H4 (cell line): ENCODE results near the gene LDLRAP1. TPM values are rescaled to one million over a fixed set of nuclear protein-coding genes. Genes with fewer than 3 reads are reported as not detected.

Source experiments
- DNase-seq: peaks from one replicate; pipeline ENCODE4 v3.0.0-alpha.2; 2015; ENCODE audit warnings: low spot score
- total RNA-seq: library from RNA; depleted of rRNA; stranded (reverse); fragments of >200 nt; shearing (Covaris generic); gene quantifications from 2 replicates; pipeline ENCODE4 v1.2.3, GENCODE V29; 2014; rRNA removed

LDLRAP1 gene
- total RNA-seq, 1 experiment from 2014 or later, result 9.5 TPM

GRCh38 chr1:25608488-25609178, 65.2 kb downstream of the LDLRAP1 start:
- DNase-seq, result peak; percentile 71

- peak; percentile 1 for DNase-seq
Measured at GRCh38 chr1:25609921-25610320, 66.5 kb downstream of the LDLRAP1 start.

- no peak for DNase-seq
Measured at GRCh38 chr1:25610822-25611630, 67.6 kb downstream of the LDLRAP1 start.

GRCh38 chr1:25611843-25612242, 68.4 kb downstream of the LDLRAP1 start:
- DNase-seq, result no peak

GRCh38 chr1:25612421-25612820, 69.0 kb downstream of the LDLRAP1 start:
- no peak for DNase-seq

GRCh38 chr1:25613091-25613490, 69.7 kb downstream of the LDLRAP1 start:
- no peak for DNase-seq

- DNase-seq, result no peak
Measured at GRCh38 chr1:25614501-25615171, 71.2 kb downstream of the LDLRAP1 start.

GRCh38 chr1:25615172-25615541, 71.8 kb downstream of the LDLRAP1 start:
- DNase-seq, result no peak

- DNase-seq, result no peak
Measured at GRCh38 chr1:25615563-25616094, 72.2 kb downstream of the LDLRAP1 start.

- peak; percentile 87 for DNase-seq
Measured at GRCh38 chr1:25616095-25616986, 72.9 kb downstream of the LDLRAP1 start, which contains the start of gene MAN1C1. Gene MAN1C1, plus strand, starts transcription at chr1:25616791. Its CDS starts 1,007 bp downstream, at chr1:25617798.

GRCh38 chr1:25616987-25617624, 73.7 kb downstream of the LDLRAP1 start:
- no peak for DNase-seq

- no peak for DNase-seq
Measured at GRCh38 chr1:25617625-25618432, 74.4 kb downstream of the LDLRAP1 start.

- no peak for DNase-seq
Measured at GRCh38 chr1:25618433-25618808, 75.0 kb downstream of the LDLRAP1 start.

Other genes with a start within 250 kb of the LDLRAP1 start
- gene TMEM50A, start 205.3 kb upstream of the LDLRAP1 start, total RNA-seq, result 68.7 and 96.0 TPM in 2 replicates
- gene RHCE, start 122.8 kb upstream of the LDLRAP1 start, total RNA-seq, result 0.10 TPM in 1 of 2 replicates, not detected in the other
- 14.9 and 17.2 TPM in 2 replicates for gene MACO1, start 112.7 kb upstream of the LDLRAP1 start, total RNA-seq
- gene MAN1C1, start 73.2 kb downstream of the LDLRAP1 start, total RNA-seq, result 0.95 TPM in 1 of 2 replicates, not detected in the other